OCI-LY7 (cell line): ENCODE data around the gene CCDC92B.

Experiments used
- CTCF ChIP-seq: fragments of 200-600 bp; sonication (generic); conservative IDR thresholded peaks from 2 replicates; pipeline ENCODE4 v1.5.1; 2014; ENCODE audit warnings: mild to moderate bottlenecking, antibody characterized with exemption, low read length, moderate library complexity, mixed read lengths
- EZH2phosphoT487 ChIP-seq: fragments of 200-600 bp; sonication (generic); IDR thresholded peaks from 2 replicates; pipeline ENCODE4 v1.6.1; 2018; ENCODE audit warnings: low read depth, borderline replicate concordance, mild to moderate bottlenecking, mixed run types, antibody characterized with exemption, low read length, moderate library complexity, mixed read lengths

GRCh38 chr17:2691069-2691871 is 58.2 kb downstream of the CCDC92B start:
- TF ChIP-seq EZH2phosphoT487 (no peak), CTCF (no peak)
